ENCODE data around the gene CTSL.

CTSL gene

GRCh38 chr9:87760529-87760928 lies 34.6 kb downstream of the CTSL start:
- DNase-seq (ENCODE audit: low spot score), result no peak

- DNase-seq (ENCODE audit: low spot score), result no peak
These were observed 37.4 kb downstream of the CTSL start for GRCh38 chr9:87763286-87763685.

- no peak for DNase-seq (ENCODE audit: low spot score)
These were observed 39.6 kb downstream of the CTSL start for GRCh38 chr9:87765521-87765920.

- DNase-seq (ENCODE audit: low spot score), result no peak
These were observed 40.8 kb downstream of the CTSL start for GRCh38 chr9:87766697-87767096.

- DNase-seq (ENCODE audit: low spot score), result no peak
These were observed 44.8 kb downstream of the CTSL start for GRCh38 chr9:87770616-87771315.

GRCh38 chr9:87771316-87772006 lies 45.5 kb downstream of the CTSL start:
- no peak for DNase-seq (ENCODE audit: low spot score)

- no peak for DNase-seq (ENCODE audit: low spot score)
These were observed 50.8 kb downstream of the CTSL start for GRCh38 chr9:87776481-87777379.

- no peak for DNase-seq (ENCODE audit: low spot score)
These were observed 53.1 kb downstream of the CTSL start for GRCh38 chr9:87778996-87779395.

Measured in CD4-positive, alpha-beta T cell treated with Interleukin-2 at 100 ng/mL for 4 hours (primary cell).